ENCODE results near the gene BAIAP3.

Gene BAIAP3

GRCh38 chr16:1299012-1299867 is 34.2 kb upstream of the BAIAP3 start:
- DNase-seq = no peak

- DNase-seq = no peak
Observed at GRCh38 chr16:1299868-1300203, 33.6 kb upstream of the BAIAP3 start.

GRCh38 chr16:1300664-1301476 is 32.6 kb upstream of the BAIAP3 start:
- DNase-seq = peak; percentile 68

GRCh38 chr16:1301562-1301961 is 31.9 kb upstream of the BAIAP3 start:
- DNase-seq = no peak

GRCh38 chr16:1305823-1306222 is 27.6 kb upstream of the BAIAP3 start:
- DNase-seq = no peak

GRCh38 chr16:1306334-1306733 is 27.1 kb upstream of the BAIAP3 start:
- DNase-seq = no peak

- DNase-seq = no peak
Observed at GRCh38 chr16:1308036-1308976, 25.1 kb upstream of the BAIAP3 start.

- DNase-seq = peak; percentile 96
Observed at GRCh38 chr16:1308977-1309885, 24.2 kb upstream of the BAIAP3 start, which contains the start of gene UBE2I. UBE2I (plus strand) TSS chr16:1309636; CDS start chr16:1314031, 4,395 bp downstream.

GRCh38 chr16:1309888-1310831 is 23.3 kb upstream of the BAIAP3 start:
- peak; percentile 28 for DNase-seq

GRCh38 chr16:1310832-1311200 is 22.6 kb upstream of the BAIAP3 start:
- no peak for DNase-seq

- DNase-seq = no peak
Observed at GRCh38 chr16:1311212-1311737, 22.2 kb upstream of the BAIAP3 start.

- DNase-seq = no peak
Observed at GRCh38 chr16:1311738-1312466, 21.5 kb upstream of the BAIAP3 start.

GRCh38 chr16:1312467-1312816 is 21.0 kb upstream of the BAIAP3 start:
- no peak for DNase-seq

- DNase-seq = no peak
Observed at GRCh38 chr16:1312903-1313302, 20.5 kb upstream of the BAIAP3 start.

GRCh38 chr16:1313721-1314369 is 19.6 kb upstream of the BAIAP3 start:
- no peak for DNase-seq

GRCh38 chr16:1314399-1315068 is 18.9 kb upstream of the BAIAP3 start:
- DNase-seq = no peak

- DNase-seq = no peak
Observed at GRCh38 chr16:1315081-1316032, 18.1 kb upstream of the BAIAP3 start.
